ENCODE measurements around the gene COBL. TPM values are rescaled to one million over a fixed set of nuclear protein-coding genes. Genes with fewer than 3 reads are reported as not detected.
A peak's percentile ranks its signal among the peaks of the same experiment; 100 is the strongest.

The COBL gene
- total RNA-seq, 1 donor from 2014 or later = 1.4 TPM

- no peak for DNase-seq (ENCODE audit: low read depth)
Measured at GRCh38 chr7:51142741-51143385, 173.7 kb downstream of the COBL start.

GRCh38 chr7:51141451-51142003, 175.1 kb downstream of the COBL start:
- peak; percentile 45 for DNase-seq (ENCODE audit: low read depth)

DNA sequence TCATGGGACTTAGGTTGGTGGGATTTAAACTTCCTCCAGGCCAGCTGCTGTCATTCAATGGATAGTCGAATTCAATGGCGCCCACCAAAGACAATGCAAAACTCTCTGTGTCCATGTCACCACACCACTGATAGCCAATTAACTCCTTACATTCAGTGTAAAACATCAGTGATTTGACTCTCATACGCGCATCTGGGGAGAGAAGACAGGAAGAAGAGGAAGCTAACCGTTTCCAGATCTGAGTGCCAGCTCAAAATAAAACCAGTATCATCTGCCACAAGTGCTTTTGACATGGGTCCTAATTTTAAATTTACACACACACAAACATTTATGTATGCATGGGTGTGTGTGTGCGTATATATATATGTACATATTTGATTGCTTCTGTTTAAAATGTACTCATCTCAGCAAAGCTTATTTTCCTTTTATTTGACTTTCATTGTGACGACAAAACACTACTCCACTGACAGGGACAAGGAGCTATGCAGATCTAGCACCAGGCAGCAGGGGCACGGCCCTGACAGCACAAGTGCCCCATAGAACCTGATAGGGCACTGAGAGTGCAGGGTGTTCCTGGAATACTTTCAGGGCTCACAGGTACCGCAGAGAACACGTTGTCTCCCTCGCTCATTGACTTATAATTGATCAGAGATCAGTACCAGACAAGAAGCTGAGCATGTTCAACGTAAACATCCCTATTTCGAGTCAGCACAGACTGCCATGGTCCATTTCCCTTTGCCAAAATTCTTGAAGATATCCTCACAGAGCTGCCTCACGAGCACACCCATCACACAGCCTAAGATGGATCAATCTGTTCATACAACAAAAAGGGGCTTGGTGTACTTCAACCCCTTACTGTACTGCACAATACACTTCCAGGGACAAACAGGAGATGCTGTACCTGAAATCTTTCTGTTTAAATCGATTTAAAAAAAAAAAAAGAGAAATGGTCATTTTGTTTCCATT, 176.1 kb downstream of the COBL start:
- no peak for DNase-seq (ENCODE audit: low read depth)

DNA sequence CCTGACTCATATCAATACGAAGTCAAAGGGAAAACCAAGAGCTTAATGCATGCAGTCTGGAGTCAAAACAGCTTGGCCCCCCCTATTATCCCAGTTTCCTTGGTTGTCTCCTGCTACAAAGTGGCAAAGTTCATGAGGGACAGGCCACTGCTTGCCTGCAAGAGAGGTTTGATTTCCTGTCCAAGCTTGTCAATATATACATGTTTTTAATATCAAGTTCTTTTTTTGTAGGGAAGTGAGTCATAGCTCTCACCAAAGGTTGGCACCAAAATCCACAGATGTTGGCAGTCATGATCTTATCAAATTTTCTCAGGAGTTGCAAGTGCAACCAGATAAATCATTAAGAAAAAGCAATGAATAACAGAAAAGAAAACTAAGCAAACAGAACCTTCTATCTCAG, 176.8 kb downstream of the COBL start:
- DNase-seq (ENCODE audit: low read depth) = peak; percentile 66

DNA sequence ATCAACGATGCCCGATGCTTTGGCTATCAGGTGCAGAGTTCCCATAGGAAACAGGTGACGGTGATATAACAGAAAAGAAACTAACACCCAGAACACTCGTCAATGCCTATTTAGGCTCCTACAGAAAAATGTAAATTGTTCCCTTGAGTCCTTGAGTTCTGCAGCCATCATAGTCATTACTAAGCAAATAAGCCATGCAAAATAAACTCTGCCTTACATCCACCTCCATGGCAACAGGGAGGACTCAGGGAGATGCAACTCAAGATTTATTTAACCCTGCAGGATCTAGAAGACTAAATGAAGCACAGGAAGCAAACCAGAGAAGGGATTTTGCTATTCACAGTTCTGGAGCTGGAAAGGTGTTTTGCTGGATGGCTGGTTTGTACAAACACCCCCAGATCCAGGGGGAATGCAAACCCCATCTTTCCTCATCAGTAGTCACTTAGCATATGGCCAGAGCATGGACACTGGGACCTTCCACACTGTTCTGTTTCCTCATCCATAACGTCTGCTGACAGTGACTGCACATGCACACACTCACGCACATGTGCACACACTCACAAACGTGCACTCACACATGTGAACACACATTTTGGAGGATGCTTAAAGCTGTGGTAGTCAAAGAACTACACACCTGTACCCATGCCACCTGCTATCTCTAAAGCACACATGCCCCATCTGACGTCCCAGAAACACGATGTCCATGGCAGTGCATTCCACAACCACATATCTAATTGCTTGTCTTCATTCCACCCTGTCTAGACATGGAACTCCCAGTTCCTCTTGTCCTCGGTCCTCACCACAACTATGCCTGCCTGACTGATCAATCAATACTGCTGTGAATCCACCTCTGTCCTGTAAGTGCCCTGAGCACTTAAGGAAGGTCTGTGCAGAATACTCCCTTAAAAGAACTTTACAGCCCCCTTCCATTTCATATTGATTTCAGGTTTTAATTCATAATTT, 178.2 kb downstream of the COBL start:
- no peak for DNase-seq (ENCODE audit: low read depth)

DNA sequence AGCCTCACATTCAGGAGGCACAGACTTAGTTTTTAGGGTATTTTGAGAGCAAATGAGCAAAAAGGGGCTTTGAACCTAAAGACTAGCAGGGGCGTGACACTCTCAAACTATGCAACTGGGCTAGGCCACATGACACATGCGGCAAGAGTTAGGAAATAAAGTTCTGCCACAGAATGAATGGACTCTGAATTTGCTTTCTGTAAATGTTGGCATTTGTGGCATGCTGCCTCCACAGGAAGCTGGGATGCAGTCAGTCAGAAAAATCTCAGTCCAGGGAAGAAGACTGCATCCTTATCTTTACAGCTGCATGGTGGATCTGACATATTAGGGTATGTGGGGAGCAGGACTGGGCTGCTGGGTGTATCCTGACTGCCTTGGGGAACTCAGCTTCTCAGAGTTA, 181.0 kb downstream of the COBL start:
- DNase-seq (ENCODE audit: low read depth) = no peak

GRCh38 chr7:51134013-51134441, 182.6 kb downstream of the COBL start:
- DNase-seq (ENCODE audit: low read depth) = no peak

DNA sequence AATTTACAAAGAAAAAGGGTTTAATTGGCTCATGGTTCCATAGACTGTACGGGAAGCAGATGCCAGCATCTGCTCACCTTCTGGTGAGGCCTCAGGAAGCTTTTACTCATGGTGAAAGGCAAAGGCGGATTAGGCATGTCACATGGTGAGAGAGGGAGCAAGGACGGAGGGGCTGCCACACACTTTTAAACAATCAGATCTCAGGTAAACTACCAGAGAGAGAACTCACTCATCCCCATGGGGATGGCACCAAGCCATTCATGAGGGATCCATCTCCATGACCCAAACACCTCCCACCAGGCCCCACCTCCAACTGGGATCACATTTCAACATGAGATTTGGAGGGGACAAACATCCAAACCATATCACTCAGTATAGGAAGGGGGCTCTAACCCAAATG, 183.9 kb downstream of the COBL start:
- no peak for DNase-seq (ENCODE audit: low read depth)

GRCh38 chr7:51129527-51130472, 186.8 kb downstream of the COBL start:
- no peak for DNase-seq (ENCODE audit: low read depth)

- DNase-seq (ENCODE audit: low read depth) = no peak
Measured at GRCh38 chr7:51128545-51129435, 187.8 kb downstream of the COBL start.

DNA sequence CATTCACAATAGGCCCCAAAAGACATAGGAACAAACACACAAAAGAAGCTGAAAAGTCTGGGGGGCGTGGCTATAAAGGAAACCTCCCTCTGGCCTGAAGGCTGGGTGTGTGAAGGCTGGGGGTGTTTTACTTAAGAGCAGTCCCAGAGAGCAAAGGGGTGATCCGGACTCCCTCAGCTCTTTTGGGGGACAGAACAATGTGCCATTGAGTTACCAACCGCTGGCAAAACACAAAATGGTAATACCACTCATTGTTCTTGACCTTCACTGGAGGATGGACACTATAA, 189.0 kb downstream of the COBL start:
- DNase-seq (ENCODE audit: low read depth) = no peak

DNA sequence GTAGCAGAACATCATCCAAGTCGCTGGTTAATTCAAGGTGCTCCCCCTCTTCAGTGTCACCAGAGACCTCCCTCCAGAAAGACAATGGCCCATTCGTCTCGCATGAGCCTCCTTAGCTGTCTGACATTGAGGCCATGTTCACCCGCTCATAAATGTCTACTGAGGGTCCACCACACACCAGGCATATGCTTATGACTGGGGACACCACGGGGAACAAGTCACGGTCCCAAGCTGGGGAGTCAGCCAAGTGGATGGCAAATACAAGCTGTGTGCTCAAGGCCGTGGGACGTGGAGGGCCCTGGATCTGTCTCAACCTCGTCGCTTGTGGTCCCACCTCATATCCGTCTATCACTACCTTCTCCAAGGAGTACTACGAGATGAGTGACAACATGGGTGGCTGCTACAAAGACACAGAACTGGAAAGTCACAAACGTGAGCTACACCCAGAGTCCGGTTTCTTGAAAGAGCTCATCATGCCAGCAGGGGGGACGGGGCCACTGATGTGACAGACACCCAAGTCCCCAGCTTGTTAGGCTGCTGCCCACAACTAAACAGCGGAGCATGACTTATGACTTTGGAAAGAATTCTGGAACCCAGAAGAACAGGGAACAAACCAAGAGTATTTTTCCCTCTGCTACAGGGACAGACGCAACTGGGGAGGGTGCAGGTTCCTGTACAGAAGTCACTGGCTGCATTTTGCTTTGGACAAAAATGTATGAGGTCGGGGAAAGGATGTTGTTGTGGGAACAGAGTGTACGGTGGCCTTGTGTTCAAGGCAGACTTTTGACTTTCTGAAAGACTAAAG, 189.6 kb downstream of the COBL start:
- no peak for DNase-seq (ENCODE audit: low read depth)

GRCh38 chr7:51126324-51126723, 190.3 kb downstream of the COBL start:
- no peak for DNase-seq (ENCODE audit: low read depth)

DNA sequence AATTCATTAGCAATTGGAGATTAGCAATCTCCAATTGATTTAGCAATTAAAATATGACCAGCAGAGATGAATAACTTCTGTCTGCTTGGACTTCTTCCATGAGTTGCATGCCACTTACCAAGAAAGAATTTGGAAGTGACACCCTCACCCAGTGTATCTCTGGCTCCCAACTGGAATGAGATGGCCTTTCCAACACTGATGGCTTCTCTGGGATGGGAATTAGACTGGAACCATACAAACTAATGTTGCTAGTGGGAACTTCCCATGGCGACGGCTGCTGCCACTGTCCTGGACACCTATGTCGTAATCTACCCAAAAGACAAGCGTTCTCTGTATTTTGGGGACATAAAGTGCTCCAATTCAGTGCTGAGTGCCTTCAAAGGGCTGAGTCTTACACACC, 192.3 kb downstream of the COBL start:
- DNase-seq (ENCODE audit: low read depth) = no peak

DNA sequence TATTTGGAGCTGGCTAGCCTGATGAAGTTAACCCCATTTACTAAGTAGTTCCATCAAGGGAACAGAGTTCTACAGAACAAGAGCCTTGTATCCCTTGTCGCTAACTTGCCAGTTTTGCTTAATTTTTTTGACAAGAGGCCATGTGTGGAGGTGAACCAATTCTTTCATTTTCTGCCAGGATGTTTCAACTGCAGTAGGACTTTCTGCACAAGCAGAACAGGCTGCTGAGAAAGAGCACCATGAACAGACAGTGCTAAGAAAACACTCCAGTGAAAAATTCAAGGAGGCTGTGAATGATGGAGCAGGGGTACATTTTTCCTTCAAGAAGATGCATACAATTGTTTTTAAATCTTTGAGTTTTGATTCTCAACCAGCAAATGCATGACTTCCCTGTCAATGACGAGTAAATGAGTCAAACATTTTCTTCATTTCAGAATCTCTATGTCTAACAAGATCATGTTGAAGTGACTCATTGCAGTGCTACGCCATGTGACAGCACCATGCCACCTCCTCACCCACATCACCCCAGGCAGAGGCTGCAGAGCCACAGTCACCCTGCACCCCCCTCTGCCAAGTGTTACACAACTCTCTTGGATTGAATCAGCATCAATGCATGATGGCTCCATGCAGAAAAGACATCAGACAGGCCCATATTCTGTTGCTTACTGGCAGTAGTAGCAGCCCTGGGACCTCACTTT, 193.1 kb downstream of the COBL start:
- peak; percentile 99 for DNase-seq (ENCODE audit: low read depth)

- DNase-seq (ENCODE audit: low read depth) = peak; percentile 9
Measured at GRCh38 chr7:51121931-51122425, 194.6 kb downstream of the COBL start.

DNA sequence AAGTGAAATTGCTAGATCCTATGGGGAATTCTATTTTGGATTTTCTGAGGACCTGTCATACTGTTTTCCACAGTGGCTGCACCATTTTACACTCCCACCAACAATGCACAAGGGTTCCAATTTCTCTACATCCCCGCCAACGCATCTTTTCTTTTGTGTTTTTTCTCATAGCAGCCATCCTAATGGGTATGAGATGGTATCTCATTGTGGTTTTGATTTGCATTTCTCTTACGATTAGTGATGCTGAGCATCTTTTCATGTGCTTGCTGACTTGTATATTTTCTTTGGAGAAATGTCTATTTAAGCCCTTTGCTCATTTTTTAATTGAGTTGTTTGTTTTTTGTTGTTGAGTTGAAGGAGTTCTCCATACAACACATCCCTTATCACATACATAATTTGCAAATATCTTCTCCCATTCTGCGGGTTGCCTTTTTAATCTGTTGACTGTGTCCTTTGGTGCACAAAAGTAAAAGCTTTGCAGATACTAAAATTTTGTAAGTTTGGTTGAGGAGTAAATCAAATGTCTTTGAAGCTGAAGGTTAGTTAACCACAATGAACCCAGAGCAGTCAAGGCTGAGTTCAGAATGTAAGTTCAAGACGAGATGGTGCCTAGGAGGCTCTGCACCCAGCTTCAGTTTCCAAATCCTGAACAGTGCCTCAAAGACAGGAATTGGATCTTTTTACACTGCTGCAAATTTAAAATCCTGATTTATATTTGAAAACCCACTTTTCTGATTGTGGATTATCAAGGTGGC, 195.4 kb downstream of the COBL start:
- no peak for DNase-seq (ENCODE audit: low read depth)
